Spleen (tissue), 11 donors: ENCODE measurements around the gene CYB561. TPM values are rescaled to one million over a fixed set of nuclear protein-coding genes. Genes with fewer than 3 reads are reported as not detected.

Experiments used
- DNase-seq: peaks from one replicate; pipeline ENCODE4 v3.0.0-alpha.2; 2020
- H3K27ac ChIP-seq, 8 donors: fragments of 200-600 bp; sonication (generic) in 7 of 8; 1 replicate in 4 of 8; 2 replicates in 4 of 8; pipeline versions ENCODE4 v1.5.0 to v1.8.0; 2016 to 2021; ENCODE audit warnings: inconsistent platforms in 4 of 8, mild to moderate bottlenecking in 4 of 8, moderate library complexity in 1 of 8
- H3K27me3 ChIP-seq, 7 donors: fragments of 200-600 bp; sonication (generic) in 6 of 7; replicated peaks in 1 of 7; 1 replicate in 4 of 7; 2 replicates in 3 of 7; pipeline versions ENCODE4 v1.5.0 to v1.8.0; 2016 to 2021; ENCODE audit warnings: inconsistent platforms in 3 of 7, mild to moderate bottlenecking in 1 of 7
- H3K36me3 ChIP-seq, 6 donors: fragments of 200-600 bp; sonication (generic) in 5 of 6; 1 replicate in 4 of 6; 2 replicates in 2 of 6; pipeline versions ENCODE4 v1.5.0 to v1.8.0; 2016 to 2021; ENCODE audit warnings: inconsistent platforms in 2 of 6
- H3K4me1 ChIP-seq, 6 donors: fragments of 200-600 bp; sonication (generic) in 5 of 6; 1 replicate in 3 of 6; 2 replicates in 3 of 6; pipeline versions ENCODE4 v1.5.0 to v1.8.0; 2016 to 2021; ENCODE audit warnings: inconsistent platforms in 3 of 6
- H3K4me3 ChIP-seq, 8 donors: fragments of 200-600 bp; sonication (generic) in 7 of 8; 1 replicate in 4 of 8; 2 replicates in 4 of 8; pipeline versions ENCODE4 v1.5.0 to v1.8.0; 2016 to 2021; ENCODE audit warnings: inconsistent platforms in 4 of 8, mild to moderate bottlenecking in 4 of 8, moderate library complexity in 2 of 8
- H3K9me3 ChIP-seq, 8 donors: fragments of 200-600 bp; sonication (generic) in 7 of 8; 1 replicate in 4 of 8; 2 replicates in 4 of 8; pipeline versions ENCODE4 v1.5.0 to v1.8.0; 2016 to 2021; ENCODE audit warnings: inconsistent platforms in 4 of 8
- POLR2A ChIP-seq, 3 donors: fragments of 450-650 bp; IDR thresholded peaks; one replicate each; pipeline ENCODE4 v1.5.1; 2017; ENCODE audit warnings: antibody characterized with exemption in 3 of 3, mild to moderate bottlenecking in 1 of 3
- POLR2AphosphoS5 ChIP-seq, 3 donors: sonication (generic); formaldehyde crosslinking; IDR thresholded peaks; one replicate each; pipeline ENCODE4 v1.5.1; 2017; ENCODE audit warnings: antibody characterized with exemption in 3 of 3
- WGBS, 5 donors: extraction: QIAGEN DNeasy Blood & Tissue Kit in 3 of 5; methylation state at CpG; one replicate each; pipeline versions ENCODE4 v1.1.5 to v1.1.7; 2013 to 2018; 5-methylcytosine and 5-hydroxymethylcytosine counted together
- intact Hi-C: fragments of 100-400 bp; cut with DNase I; formaldehyde crosslinking; loops from one replicate; pipeline ENCODE4 v1.15.0; 2023; ENCODE audit warnings: low total_unique reads
- polyA plus RNA-seq, 3 donors: library from polyadenylated mRNA; stranded (reverse); fragments of 200-250 nt; gene quantifications; one replicate each; pipeline ENCODE4 v1.2.1, GENCODE V29; 2013
- total RNA-seq, 7 donors: library from RNA; depleted of rRNA in 3 of 7; stranded (reverse); fragments of >200 nt in 3 of 7; fragmentation: NEBNext Ultra II Directional in 4 of 7; extraction: Animal tissue kit (Norgen Biotek cat#: 25700) in 4 of 7; gene quantifications; one replicate each; pipeline versions ENCODE4 v1.1.0 to v1.2.1, GENCODE V29; 2016 to 2021
- TF ChIP-seq, protein P1 (sequence below), 11 experiments: fragments of 200-600 bp in 7 of 11; fragments of 450-650 bp in 4 of 11; sonication (generic) in 4 of 11; IDR thresholded peaks in 8 of 11; conservative IDR thresholded peaks in 3 of 11; 1 replicate in 7 of 11; 2 replicates in 4 of 11; pipeline versions ENCODE4 v1.4.0 to v1.8.0; 2016 to 2021; ENCODE audit warnings: antibody characterized with exemption in 11 of 11, inconsistent platforms in 4 of 11, mild to moderate bottlenecking in 1 of 11
- donor health status: healthy with polysubstance abuse.
- donor health status: DM: no; HTN: no; CAD: no; lungs with moderate emphysema.
- donor health status: DM: no; HTN: no; CAD: no.
- donor health status: Bipolar disorder and iron deficiency.
- donor health status: healthy.
- donor health status: DM: no; HTN: no; CAD: no.
- donor health status: DM: yes; HTN: yes; CAD: no.

Gene CYB561
- total and polyA plus RNA-seq, 10 donors = 2.6 to 36.4 (median 12.6) TPM

DNA sequence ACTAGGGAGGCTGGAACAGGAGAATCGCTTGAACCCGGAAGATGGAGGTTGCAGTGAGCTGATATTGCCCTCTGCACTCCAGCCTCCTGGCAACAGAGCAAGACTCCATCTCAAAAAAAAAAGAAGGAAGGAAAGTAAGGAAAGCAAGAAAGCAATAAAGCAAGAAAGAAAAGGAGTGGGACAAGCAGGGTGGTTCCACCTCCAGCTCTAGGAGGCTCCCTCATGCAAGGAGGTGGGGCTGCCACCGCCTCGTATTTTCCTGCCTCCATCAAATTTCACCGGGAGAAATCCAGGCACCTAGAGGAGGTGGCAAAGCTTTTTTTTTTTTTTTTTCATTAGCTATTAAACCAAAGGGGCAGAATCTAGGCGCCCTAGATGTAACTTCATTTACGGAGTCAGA lies 1.0 kb downstream of the CYB561 start:
- H3K4me3 ChIP-seq = peak overlapping the region in 4 of 8 donors; percentile 63 to 88 (median 70)
- peak overlapping the region in 2 of 8 donors; percentile 81 to 87 for H3K27ac ChIP-seq
- intact Hi-C loops = no loop called here
- 71 to 84% (median 79%) methylated on average over 7 of the region's 7 CpGs for WGBS, 5 donors
- peaks cover 15 to 50% (median 36%) of the 10 kb centered on the region in 6 donors for H3K4me1 ChIP-seq
- H3K9me3 ChIP-seq = no peaks in the 10 kb centered on the region
- peaks cover 0 to 17% (median 0%) of the 10 kb centered on the region in 7 donors for H3K27me3 ChIP-seq
- TF ChIP-seq, protein P1, sequence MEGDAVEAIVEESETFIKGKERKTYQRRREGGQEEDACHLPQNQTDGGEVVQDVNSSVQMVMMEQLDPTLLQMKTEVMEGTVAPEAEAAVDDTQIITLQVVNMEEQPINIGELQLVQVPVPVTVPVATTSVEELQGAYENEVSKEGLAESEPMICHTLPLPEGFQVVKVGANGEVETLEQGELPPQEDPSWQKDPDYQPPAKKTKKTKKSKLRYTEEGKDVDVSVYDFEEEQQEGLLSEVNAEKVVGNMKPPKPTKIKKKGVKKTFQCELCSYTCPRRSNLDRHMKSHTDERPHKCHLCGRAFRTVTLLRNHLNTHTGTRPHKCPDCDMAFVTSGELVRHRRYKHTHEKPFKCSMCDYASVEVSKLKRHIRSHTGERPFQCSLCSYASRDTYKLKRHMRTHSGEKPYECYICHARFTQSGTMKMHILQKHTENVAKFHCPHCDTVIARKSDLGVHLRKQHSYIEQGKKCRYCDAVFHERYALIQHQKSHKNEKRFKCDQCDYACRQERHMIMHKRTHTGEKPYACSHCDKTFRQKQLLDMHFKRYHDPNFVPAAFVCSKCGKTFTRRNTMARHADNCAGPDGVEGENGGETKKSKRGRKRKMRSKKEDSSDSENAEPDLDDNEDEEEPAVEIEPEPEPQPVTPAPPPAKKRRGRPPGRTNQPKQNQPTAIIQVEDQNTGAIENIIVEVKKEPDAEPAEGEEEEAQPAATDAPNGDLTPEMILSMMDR (IDR thresholded peaks at IDR 0.05 in 8 of 11, conservative IDR thresholded peaks at IDR 0.05 in 3 of 11) = no peak
- no peak for TF ChIP-seq POLR2AphosphoS5 (IDR thresholded peaks at IDR 0.05)
- no peaks in the 10 kb centered on the region for H3K36me3 ChIP-seq
- DNase-seq = no peak

DNA sequence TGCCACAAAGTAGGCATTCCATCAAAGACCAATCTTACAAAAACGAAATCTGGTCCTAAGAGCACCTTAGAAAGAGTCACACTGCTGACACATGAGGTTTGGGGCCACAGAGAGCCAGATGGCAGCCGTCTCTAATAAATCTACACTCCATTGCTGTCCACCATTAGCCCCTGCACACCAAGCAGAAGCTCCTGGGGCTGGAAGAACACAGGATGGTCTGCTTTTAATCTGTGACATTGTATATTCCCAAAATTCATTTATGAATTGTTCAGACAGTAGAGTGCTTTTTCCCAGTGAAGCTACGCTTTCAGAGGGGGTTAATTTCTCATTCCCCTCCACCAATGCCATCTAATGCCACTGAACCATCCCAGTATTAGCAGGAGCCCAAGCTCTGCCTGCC lies 1.6 kb downstream of the CYB561 start:
- peaks cover 15 to 56% (median 42%) of the 10 kb centered on the region in 6 donors for H3K4me1 ChIP-seq
- no peaks in the 10 kb centered on the region for H3K9me3 ChIP-seq
- H3K4me3 ChIP-seq = no peak overlapping the region
- H3K36me3 ChIP-seq = no peaks in the 10 kb centered on the region
- TF ChIP-seq, protein P1 (IDR thresholded peaks at IDR 0.05 in 8 of 11, conservative IDR thresholded peaks at IDR 0.05 in 3 of 11) = no peak
- no peak for TF ChIP-seq POLR2A (IDR thresholded peaks at IDR 0.05)
- TF ChIP-seq POLR2AphosphoS5 (IDR thresholded peaks at IDR 0.05) = no peak
- H3K27ac ChIP-seq = no peak overlapping the region
- intact Hi-C loops = no loop called here
- WGBS, 5 donors = 72 to 91% (median 86%) methylated on average over 3 of the region's 3 CpGs
- DNase-seq = no peak
- H3K27me3 ChIP-seq = peaks cover 0 to 14% (median 0%) of the 10 kb centered on the region in 7 donors

DNA sequence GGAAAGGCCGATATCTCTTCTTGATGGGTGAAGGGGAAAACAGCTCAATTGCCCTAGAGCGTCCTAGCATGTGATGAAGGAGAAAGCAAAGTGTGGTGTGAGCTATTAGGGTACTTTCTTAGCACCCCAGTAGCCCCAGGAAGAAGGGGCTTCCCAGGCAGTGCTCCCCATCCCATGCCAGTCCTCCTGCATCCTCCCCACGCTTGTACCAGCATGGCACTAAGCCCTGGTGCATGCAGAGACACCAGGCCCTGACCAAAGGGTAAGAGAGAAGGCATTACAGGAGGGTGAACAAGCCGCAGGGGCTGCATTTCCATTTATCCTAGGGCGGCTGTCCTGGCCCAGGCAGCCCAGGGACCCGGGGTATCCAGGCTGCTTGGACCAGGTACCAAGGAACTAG lies 3.1 kb downstream of the CYB561 start:
- DNase-seq = no peak
- H3K4me3 ChIP-seq = no peak overlapping the region
- WGBS, 5 donors = 87 to 95% (median 92%) methylated on average over 6 of the region's 6 CpGs
- no peak overlapping the region for H3K27ac ChIP-seq
- peaks cover 15 to 70% (median 53%) of the 10 kb centered on the region in 6 donors for H3K4me1 ChIP-seq
- peaks cover 0 to 13% (median 0%) of the 10 kb centered on the region in 7 donors for H3K27me3 ChIP-seq
- intact Hi-C loops = no loop called here
- TF ChIP-seq, protein P1 (IDR thresholded peaks at IDR 0.05 in 8 of 11, conservative IDR thresholded peaks at IDR 0.05 in 3 of 11) = no peak
- TF ChIP-seq POLR2AphosphoS5 (IDR thresholded peaks at IDR 0.05) (no peak), POLR2A (IDR thresholded peaks at IDR 0.05) (no peak)
- no peaks in the 10 kb centered on the region for H3K9me3 ChIP-seq
- no peaks in the 10 kb centered on the region for H3K36me3 ChIP-seq

DNA sequence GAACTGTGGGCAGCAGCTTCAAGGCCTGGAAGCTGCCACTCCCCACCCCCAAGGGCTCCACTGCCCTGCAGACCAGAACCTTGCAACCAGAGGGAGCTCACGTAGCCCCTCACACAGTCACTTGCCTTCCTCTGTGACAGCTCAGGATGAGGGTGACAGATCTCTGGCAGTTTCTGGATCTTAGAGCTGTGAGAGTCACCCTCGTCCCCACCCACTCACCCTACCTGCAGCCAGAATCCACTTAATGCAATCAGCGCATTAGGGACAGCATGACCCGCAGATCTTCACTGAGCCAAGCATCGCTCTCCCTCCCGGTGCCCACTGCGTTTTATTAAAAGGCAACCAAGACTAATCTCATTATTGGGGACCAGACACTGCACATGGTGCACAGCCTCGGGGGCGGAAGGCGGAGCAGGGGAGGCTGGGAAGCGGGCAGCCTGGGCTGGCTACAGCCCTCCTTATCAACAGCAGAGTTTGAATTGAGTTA lies 3.5 kb downstream of the CYB561 start:
- WGBS, 5 donors = 81 to 90% (median 84%) methylated on average over 11 of the region's 11 CpGs
- no peak overlapping the region for H3K27ac ChIP-seq
- H3K27me3 ChIP-seq = peaks cover 0 to 13% (median 0%) of the 10 kb centered on the region in 7 donors
- H3K9me3 ChIP-seq = no peaks in the 10 kb centered on the region
- TF ChIP-seq POLR2AphosphoS5 (IDR thresholded peaks at IDR 0.05) = no peak
- TF ChIP-seq, protein P1 (IDR thresholded peaks at IDR 0.05 in 8 of 11, conservative IDR thresholded peaks at IDR 0.05 in 3 of 11) = peak in 1 of 11 experiments; percentile 9
- no peak for TF ChIP-seq POLR2A (IDR thresholded peaks at IDR 0.05)
- H3K4me1 ChIP-seq = peaks cover 13 to 68% (median 52%) of the 10 kb centered on the region in 6 donors
- H3K4me3 ChIP-seq = no peak overlapping the region
- DNase-seq = no peak
- H3K36me3 ChIP-seq = no peaks in the 10 kb centered on the region
- intact Hi-C loops = no loop called here
